Activated T-helper 1 cell treated with anti-CD3 and anti-CD28 coated beads, Interleukin-12 subunit alpha, Interleukin-12 subunit beta, Interleukin-2, Interleukin-4 antibody, amounts not matched to agents 30 ng/mL and 10 ng/mL and 1 ng/mL, durations not matched to agents 14 hours and 24 hours and 36 hours (primary cell): ENCODE data around the gene TMEM50B. TPM values are rescaled to one million over a fixed set of nuclear protein-coding genes. Genes with fewer than 3 reads are reported as not detected.
A peak's percentile ranks its signal among the peaks of the same experiment; 100 is the strongest.
"Not testable (repeated sequence)": the region's sequence is repeated elsewhere in the genome, so short reads cannot be mapped to it uniquely, and the experiment has no call there.

Source experiments
- DNase-seq: peaks from one replicate; pipeline ENCODE4 v3.0.0; 2021; ENCODE audit warnings: low spot score
- H3K27ac Mint-ChIP-seq: one replicate; pipeline ENCODE4 v1.8.0; 2021; ENCODE audit warnings: mild to moderate bottlenecking, mixed read lengths
- H3K27me3 Mint-ChIP-seq: one replicate; pipeline ENCODE4 v1.8.0; 2022; ENCODE audit warnings: mild to moderate bottlenecking, moderate library complexity, mixed read lengths; ENCODE audit not compliant: insufficient read depth
- H3K36me3 Mint-ChIP-seq: one replicate; pipeline ENCODE4 v1.8.0; 2021; ENCODE audit warnings: low read depth, mixed read lengths
- H3K4me1 Mint-ChIP-seq: one replicate; pipeline ENCODE4 v1.8.0; 2021; ENCODE audit warnings: low read depth, mixed read lengths
- H3K4me3 Mint-ChIP-seq: one replicate; pipeline ENCODE4 v1.8.0; 2021; ENCODE audit warnings: mild to moderate bottlenecking, moderate library complexity, mixed read lengths
- H3K9me3 Mint-ChIP-seq: one replicate; pipeline ENCODE4 v1.8.0; 2021; ENCODE audit warnings: mixed read lengths
- intact Hi-C: fragments of 100-400 bp; cut with micrococcal nuclease; formaldehyde crosslinking; loops from one replicate; pipeline ENCODE4 v1.15.1; 2024
- total RNA-seq: library from RNA; stranded (reverse); gene quantifications from 2 replicates; pipeline ENCODE4 v1.2.3, GENCODE V29; 2022

Gene TMEM50B
- total RNA-seq, result 12.0 and 14.0 TPM in 2 replicates

DNA sequence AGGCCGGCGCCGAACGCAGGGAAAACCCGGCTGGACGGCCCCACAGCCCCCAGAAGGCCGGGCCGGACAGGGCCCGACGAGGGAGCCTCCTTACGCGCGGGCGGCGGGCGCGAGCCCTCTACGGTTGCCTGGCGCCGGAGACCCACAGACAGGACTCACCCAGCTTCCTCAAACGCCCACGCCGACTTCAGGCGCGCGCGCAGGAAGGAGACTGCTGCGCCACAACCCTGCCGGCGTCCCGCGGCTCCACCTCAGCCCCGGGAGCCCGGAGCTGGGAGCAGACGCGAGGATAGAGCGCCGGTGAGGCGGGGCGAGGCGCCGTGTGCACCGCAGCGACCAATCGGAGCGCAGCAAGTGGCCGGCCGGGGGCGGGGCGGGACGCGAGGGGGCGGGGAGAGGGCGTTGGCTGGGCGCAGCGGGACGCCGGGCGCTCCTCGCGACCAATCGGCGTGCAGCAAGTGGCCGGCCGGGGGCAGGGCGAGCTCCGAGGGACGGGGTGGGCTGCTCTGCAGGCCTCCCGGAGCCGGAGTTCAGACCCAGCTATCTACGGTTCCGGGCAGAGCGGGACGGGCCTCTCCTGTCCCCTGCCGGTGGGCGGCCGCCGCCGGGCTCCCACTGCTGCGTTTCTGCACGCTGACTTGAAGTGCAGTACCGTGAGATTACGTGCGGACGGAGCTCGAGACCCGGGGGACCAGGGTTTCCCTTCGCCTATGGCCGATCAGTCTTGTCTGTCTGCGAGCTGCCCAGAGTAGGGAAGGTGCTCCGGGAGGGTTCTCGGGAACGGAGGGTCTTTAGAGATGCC is at the start of gene TMEM50B:
TMEM50B (minus strand) TSS at position 296 of the 802 bp plus-strand sequence. CDS start 11,089 bp downstream, outside the sequence.
- no peaks in the 10 kb centered on the region for H3K36me3 Mint-ChIP-seq
- intact Hi-C loops, result loop anchor here (1.0 to 2.0 kb wide), 9 partner anchors 11 to 752 kb away; partner anchors contain the start of genes DNAJC28, DONSON, GART and ITSN1
- H3K9me3 Mint-ChIP-seq, result no peaks in the 10 kb centered on the region
- H3K27me3 Mint-ChIP-seq, result peaks cover 6% of the 10 kb centered on the region
- peak within 1 kb of the TSS; percentile 88 for H3K4me3 Mint-ChIP-seq
- H3K4me1 Mint-ChIP-seq, result peaks cover 23% of the 10 kb centered on the region
- DNase-seq, result peak; percentile 93
- peak within 1 kb of the TSS; percentile 84 for H3K27ac Mint-ChIP-seq

DNA sequence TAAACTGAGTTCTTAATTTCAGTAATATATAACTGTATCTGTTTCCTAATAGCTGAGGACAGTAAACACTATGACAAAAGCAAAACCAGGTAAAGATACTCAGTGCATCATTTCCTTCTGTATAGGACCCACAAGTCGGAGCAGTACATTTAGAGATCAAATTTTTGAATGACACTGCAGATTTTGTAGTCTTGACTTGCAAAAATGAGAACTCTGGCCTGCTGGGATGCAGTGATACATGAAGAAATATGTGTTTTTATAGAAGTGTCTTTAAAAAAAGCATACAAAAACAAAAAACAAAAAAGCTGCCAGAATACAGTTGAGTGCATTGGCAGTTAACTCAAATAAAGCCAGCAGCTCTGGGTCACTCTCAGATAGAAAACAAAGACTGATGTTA is 43.2 kb upstream of the TMEM50B start:
- Mint-ChIP-seq H3K27ac (peak overlapping the region; percentile 4), H3K4me1 (no peaks in the 10 kb centered on the region), H3K9me3 (no peaks in the 10 kb centered on the region), H3K36me3 (peaks cover 32% of the 10 kb centered on the region), H3K27me3 (no peaks in the 10 kb centered on the region), H3K4me3 (no peak overlapping the region)
- intact Hi-C loops, result no loop called here
- DNase-seq, result no peak

DNA sequence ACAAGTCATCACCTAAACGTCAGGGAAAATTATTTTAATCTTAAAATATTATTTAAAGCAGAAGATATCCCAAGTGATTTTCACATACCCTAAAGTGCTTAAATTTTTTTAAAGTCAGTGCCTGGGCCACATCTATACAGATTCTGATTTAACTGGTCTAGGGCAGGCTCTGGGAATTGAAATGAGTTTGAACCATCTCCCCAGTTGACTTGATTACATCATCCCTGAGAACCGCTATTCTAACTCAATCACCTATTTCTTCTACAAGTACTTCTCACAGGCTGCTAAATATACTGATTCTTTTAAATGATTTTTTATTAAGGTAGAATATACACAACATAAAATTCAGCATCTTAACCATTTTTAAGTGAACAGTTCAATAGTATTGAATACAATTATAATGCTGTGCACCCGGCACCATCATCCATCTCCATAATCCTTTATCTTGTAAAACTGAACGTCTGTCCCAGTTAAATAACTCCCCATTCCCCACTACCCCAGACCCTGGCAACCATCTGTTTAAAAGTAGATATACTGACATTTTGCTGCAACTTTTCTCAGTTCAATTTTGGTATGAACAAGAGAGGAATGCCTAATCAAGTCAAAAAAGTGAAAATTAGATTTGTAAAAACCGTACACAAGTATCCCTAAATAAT is 42.7 kb upstream of the TMEM50B start:
- DNase-seq, result no peak
- H3K4me1 Mint-ChIP-seq, result no peaks in the 10 kb centered on the region
- no peaks in the 10 kb centered on the region for H3K27me3 Mint-ChIP-seq
- H3K36me3 Mint-ChIP-seq, result peaks cover 30% of the 10 kb centered on the region
- no peak overlapping the region for H3K4me3 Mint-ChIP-seq
- H3K27ac Mint-ChIP-seq, result peak overlapping the region; percentile 4
- intact Hi-C loops, result no loop called here
- no peaks in the 10 kb centered on the region for H3K9me3 Mint-ChIP-seq

DNA sequence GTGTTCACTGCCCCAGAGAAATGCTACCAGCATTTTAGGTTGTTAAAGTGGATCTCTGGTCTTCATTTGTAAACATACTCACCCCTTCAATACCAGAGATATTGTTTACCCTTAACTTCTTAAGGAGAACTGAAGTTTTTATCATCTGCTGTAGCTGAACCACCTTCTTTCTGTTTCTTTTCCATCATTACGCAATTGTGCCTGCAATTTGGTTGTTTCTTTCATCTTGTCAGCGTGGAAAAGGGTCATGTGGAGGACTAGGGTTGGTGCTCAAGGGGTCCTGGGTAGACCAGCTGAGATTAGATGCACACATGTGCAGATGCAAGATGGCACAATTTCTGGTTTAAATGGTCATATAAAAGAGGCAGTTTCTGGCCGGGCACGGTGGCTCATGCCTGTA is 39.1 kb upstream of the TMEM50B start:
- Mint-ChIP-seq H3K27me3 (no peaks in the 10 kb centered on the region), H3K4me1 (peaks cover 14% of the 10 kb centered on the region), H3K4me3 (no peak overlapping the region), H3K27ac (no peak overlapping the region), H3K36me3 (peaks cover 45% of the 10 kb centered on the region), H3K9me3 (no peaks in the 10 kb centered on the region)
- intact Hi-C loops, result no loop called here
- DNase-seq, result no peak

DNA sequence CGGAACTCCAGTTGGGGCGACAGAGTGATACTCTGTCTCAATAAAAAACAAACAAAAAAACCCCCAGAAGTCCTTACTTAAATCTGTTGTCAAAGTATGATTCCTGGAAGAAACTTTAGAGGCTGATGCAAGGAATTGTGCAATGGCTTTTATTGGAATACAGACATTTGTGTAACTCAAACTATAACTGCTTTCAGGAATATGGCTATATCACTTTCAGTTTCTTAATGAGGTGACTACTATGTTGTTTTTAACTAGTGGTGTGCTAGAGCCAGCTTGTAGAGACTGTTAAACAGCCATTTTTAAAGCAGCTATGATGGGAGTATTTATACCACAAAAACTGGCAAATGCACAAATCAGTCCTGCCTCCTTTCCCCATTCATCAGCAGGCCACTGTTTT is 34.5 kb upstream of the TMEM50B start:
- H3K4me1 Mint-ChIP-seq, result peaks cover 18% of the 10 kb centered on the region
- peaks cover 57% of the 10 kb centered on the region for H3K36me3 Mint-ChIP-seq
- H3K4me3 Mint-ChIP-seq, result no peak overlapping the region
- H3K9me3 Mint-ChIP-seq, result no peaks in the 10 kb centered on the region
- H3K27me3 Mint-ChIP-seq, result no peaks in the 10 kb centered on the region
- H3K27ac Mint-ChIP-seq, result peak overlapping the region; percentile 42
- intact Hi-C loops, result loop anchor here (1.0 to 2.0 kb wide), 2 partner anchors 23 to 33 kb away; partner anchors contain the start of gene DNAJC28
- DNase-seq, result no peak

DNA sequence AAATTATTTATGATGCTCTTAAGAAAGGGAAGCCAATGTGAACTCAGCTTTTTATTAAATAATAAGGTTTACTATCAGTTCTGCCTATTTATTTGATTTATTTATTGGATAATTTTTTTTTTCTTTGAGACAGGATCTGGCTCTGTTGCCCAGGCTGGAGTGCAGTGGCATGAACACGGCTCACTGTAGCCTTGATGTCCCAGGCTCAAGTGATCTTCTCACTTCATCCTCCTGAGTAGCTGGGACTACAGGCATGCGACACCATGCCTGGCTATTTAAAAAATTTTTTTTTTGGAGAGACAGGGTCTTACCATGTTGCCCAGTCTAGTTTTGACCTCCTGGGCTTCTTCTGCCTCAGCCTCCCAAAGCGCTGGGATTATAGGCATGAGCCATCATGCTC is 32.7 kb upstream of the TMEM50B start:
- Mint-ChIP-seq H3K36me3 (peaks cover 58% of the 10 kb centered on the region), H3K27me3 (no peaks in the 10 kb centered on the region), H3K9me3 (no peaks in the 10 kb centered on the region), H3K4me3 (no peak overlapping the region), H3K27ac (no peak overlapping the region), H3K4me1 (peaks cover 18% of the 10 kb centered on the region)
- intact Hi-C loops, result no loop called here
- DNase-seq, result no peak

DNA sequence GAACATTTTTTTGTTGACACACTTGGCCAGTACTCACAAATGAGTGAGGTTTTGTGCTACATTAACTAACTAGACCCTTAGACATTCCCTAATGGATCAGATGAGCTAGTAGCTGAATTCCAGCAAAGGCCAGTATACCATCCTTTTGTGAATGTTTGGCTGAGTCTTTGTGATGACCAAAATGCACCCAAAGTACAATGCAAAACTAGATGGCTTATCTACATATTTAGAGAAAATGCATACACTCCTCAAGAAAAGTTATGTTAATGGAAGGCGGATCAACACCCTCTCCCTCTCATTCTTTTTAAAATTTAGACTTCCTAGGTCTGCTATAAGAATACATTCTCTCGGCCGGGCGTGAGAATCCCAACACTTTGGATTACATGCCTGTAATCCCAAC is 31.9 kb upstream of the TMEM50B start:
- peaks cover 57% of the 10 kb centered on the region for H3K36me3 Mint-ChIP-seq
- intact Hi-C loops, result no loop called here
- H3K4me3 Mint-ChIP-seq, result no peak overlapping the region
- no peaks in the 10 kb centered on the region for H3K9me3 Mint-ChIP-seq
- H3K4me1 Mint-ChIP-seq, result peaks cover 18% of the 10 kb centered on the region
- no peaks in the 10 kb centered on the region for H3K27me3 Mint-ChIP-seq
- no peak overlapping the region for H3K27ac Mint-ChIP-seq
- DNase-seq, result no peak

DNA sequence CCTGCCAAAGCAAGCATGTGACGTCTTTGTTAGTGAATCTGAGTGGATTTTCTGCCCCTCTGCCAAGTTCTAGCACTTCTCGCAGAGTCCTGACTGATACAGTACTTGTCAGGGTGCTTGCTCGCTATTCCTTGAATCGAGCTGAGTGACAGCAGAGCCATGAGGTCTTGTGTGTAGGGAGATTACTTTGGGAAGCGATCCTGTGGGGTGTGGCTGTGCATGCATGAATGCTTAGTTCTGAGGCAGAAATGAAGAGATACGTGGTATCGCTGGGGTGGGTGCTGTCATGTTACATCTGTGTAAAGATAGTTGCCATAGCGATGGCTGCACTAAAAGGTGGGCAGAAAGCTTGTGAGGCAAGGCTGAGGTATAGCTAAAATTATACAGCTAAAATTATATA is 31.1 kb upstream of the TMEM50B start:
- intact Hi-C loops, result no loop called here
- DNase-seq, result no peak
- H3K36me3 Mint-ChIP-seq, result peaks cover 56% of the 10 kb centered on the region
- H3K4me1 Mint-ChIP-seq, result peaks cover 18% of the 10 kb centered on the region
- H3K4me3 Mint-ChIP-seq, result no peak overlapping the region
- H3K27ac Mint-ChIP-seq, result no peak overlapping the region
- no peaks in the 10 kb centered on the region for H3K9me3 Mint-ChIP-seq
- H3K27me3 Mint-ChIP-seq, result no peaks in the 10 kb centered on the region

DNA sequence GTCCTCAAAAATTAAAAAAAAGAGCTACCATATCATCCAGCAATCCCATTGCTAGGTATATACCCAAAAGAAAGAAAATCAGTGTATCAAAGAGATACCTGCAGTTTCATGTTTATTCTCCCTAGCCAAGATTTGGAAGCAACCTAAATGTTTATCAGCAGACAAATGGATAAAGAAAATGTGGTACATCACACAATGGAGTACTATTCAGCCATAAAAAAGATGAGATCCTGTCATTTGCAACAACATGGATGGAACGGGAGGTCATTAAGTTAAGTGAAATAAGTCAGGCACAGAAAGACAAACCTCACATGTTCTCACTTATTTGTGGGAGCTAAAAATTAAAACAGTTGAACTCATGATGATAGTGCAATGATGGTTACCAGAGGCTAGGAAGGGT is 27.2 kb upstream of the TMEM50B start:
- H3K9me3 Mint-ChIP-seq, DNase-seq, H3K4me1 Mint-ChIP-seq, H3K27me3 Mint-ChIP-seq, H3K4me3 Mint-ChIP-seq, intact Hi-C loops, H3K27ac Mint-ChIP-seq: not testable (repeated sequence)
- H3K36me3 Mint-ChIP-seq, result peaks cover 62% of the 10 kb centered on the region

DNA sequence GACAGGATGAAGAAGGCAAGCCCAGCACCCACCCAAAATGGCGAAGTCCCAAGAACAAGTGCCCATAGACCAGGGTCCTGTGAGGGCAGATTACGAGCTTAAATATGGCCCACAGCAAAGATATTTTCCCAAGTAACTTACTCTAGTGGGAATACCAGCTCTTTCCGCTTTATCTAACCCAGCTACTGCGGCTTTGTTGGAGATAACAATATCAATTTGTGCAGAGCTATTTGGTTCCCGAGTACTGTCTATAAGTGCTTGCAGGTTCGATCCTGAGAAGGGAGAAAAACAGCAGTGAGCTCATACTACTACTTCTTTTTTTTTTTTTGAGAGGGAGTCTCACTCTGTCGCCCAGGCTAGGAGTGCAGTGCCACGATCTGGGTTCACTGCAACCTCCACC is 26.1 kb upstream of the TMEM50B start:
- intact Hi-C loops, result no loop called here
- H3K9me3 Mint-ChIP-seq, result no peaks in the 10 kb centered on the region

DNA sequence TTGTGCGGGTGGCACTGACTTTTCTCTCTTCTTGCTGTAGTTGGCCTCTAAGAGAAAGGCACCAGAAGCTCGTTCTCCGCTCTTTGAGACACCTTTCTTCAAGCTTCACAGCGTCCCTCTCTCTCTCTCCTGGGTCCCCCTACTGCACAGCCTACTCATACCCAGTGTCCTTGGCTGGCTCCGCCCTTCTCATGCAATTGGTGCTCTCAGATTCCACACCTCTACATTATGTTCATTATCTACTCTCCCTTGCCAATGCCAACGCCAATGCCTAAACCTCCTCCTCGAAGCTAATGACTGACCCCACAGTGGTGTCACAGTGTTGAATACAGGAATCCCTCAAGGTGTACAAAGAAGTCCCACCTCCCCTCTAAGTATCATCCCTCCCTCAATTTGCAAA is 16.6 kb upstream of the TMEM50B start:
- Mint-ChIP-seq H3K36me3 (no peaks in the 10 kb centered on the region), H3K27ac (no peak overlapping the region), H3K4me3 (no peak overlapping the region), H3K27me3 (peaks cover 8% of the 10 kb centered on the region), H3K9me3 (no peaks in the 10 kb centered on the region), H3K4me1 (peaks cover 5% of the 10 kb centered on the region)
- intact Hi-C loops, result no loop called here
- no peak for DNase-seq

More for the DNA sequence above, 26.1 kb upstream of the TMEM50B start:
- Mint-ChIP-seq H3K27me3 (no peaks in the 10 kb centered on the region), H3K4me1 (no peaks in the 10 kb centered on the region), H3K36me3 (peaks cover 54% of the 10 kb centered on the region), H3K27ac (no peak overlapping the region), H3K4me3 (no peak overlapping the region)
- DNase-seq, result no peak

DNA sequence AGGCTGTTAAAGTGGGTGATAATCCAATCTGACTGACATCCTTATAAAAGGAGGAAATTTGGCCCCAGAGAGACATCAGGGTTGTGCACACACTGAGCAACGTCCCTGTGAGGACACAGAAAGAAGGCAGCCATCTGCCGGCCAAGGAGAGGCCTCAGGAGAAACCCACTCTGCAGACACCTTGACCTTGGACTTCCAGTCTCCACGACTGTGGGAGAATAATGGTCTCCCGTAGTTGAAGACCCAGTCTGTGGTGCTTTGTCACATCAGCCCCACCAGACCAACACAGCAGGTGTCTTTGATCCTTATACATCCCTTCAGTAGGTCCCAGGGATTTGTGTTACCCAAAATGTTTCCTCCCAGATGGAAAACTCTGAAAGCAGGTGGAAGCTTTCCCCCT is 16.0 kb upstream of the TMEM50B start:
- Mint-ChIP-seq H3K9me3 (no peaks in the 10 kb centered on the region), H3K4me1 (peaks cover 9% of the 10 kb centered on the region), H3K27me3 (peaks cover 8% of the 10 kb centered on the region), H3K27ac (no peak overlapping the region), H3K4me3 (no peak overlapping the region), H3K36me3 (no peaks in the 10 kb centered on the region)
- no peak for DNase-seq
- intact Hi-C loops, result no loop called here

DNA sequence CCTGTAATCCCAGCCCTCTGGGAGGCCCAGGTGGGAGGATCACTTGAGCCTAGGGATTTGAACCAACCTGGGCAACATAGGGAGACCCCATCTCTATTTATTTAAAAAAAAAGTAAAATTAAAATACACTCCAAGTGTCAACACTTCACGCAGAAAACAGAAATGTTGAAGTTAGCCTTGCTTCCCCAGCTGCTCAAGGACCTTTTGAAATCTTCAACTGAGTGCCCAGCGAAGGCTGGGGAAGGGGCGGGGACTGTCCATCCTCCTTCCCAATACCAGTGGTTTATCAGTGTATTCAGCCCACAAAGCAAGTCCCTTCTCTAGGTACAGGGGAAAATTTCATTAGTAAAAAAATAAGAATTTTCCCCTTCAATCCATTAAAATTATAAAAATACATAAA is 14.0 kb upstream of the TMEM50B start:
- H3K4me1 Mint-ChIP-seq, result peaks cover 11% of the 10 kb centered on the region
- intact Hi-C loops, result no loop called here
- no peak for DNase-seq

More for the DNA sequence above, 14.0 kb upstream of the TMEM50B start:
- Mint-ChIP-seq H3K4me3 (peak overlapping the region; percentile 49), H3K9me3 (no peaks in the 10 kb centered on the region), H3K27me3 (peaks cover 8% of the 10 kb centered on the region), H3K36me3 (no peaks in the 10 kb centered on the region), H3K27ac (no peak overlapping the region)
